Ectodermal cell (in vitro differentiated cells): ENCODE measurements around the gene ZMIZ1.

Experiments used
- H3K27ac ChIP-seq: 2 replicates; pipeline ENCODE4 v1.7.0; 2013; ENCODE audit warnings: mild to moderate bottlenecking, low read depth, low read length; ENCODE audit not compliant: insufficient read depth, poor library complexity, severe bottlenecking
- H3K27me3 ChIP-seq: 2 replicates; pipeline ENCODE4 v1.7.0; 2013; ENCODE audit warnings: mild to moderate bottlenecking, low read length; ENCODE audit not compliant: insufficient read depth, control insufficient read depth, poor library complexity, severe bottlenecking
- H3K36me3 ChIP-seq: one replicate; pipeline ENCODE4 v1.7.0; 2013; ENCODE audit warnings: low read length; ENCODE audit not compliant: control insufficient read depth, insufficient read depth
- H3K4me1 ChIP-seq: one replicate; pipeline ENCODE4 v1.7.0; 2013; ENCODE audit warnings: low read length; ENCODE audit not compliant: control insufficient read depth, insufficient read depth
- H3K4me3 ChIP-seq: 2 replicates; pipeline ENCODE4 v1.7.0; 2013; ENCODE audit warnings: low read depth, low read length, control low read depth; ENCODE audit not compliant: insufficient read depth
- H3K9me3 ChIP-seq: 2 replicates; pipeline ENCODE4 v1.7.0; 2013; ENCODE audit warnings: mild to moderate bottlenecking, low read length, moderate library complexity; ENCODE audit not compliant: control insufficient read depth
- WGBS, 2 experiments: methylation state at CpG; one replicate each; pipeline ENCODE4 v1.1.7; 2013; ENCODE audit warnings: missing lambda C conversion rate in 2 of 2; 5-methylcytosine and 5-hydroxymethylcytosine counted together

Gene ZMIZ1

DNA sequence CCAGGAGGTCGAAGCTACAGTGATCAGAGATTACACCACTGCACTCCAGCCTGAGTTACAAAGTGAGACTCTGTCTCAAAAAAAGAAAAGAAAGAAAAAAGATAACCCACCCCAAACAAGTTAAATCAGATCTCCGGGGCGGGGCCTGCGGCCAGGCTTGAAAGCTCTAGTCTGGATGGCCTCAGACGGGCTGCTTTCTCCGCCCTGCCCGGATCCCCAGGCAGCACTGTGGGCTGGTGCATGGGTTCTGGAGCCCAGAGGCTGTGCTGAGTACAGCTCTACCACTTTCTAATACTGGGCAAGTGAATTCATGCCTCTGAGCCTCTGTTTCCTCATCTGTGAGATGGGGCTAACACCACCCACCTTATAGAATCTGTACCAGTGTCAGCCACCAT, 83.7 kb downstream of the ZMIZ1 start:
- no peak overlapping the region for H3K27ac ChIP-seq
- H3K4me1 ChIP-seq: peaks cover 59% of the 10 kb centered on the region
- H3K27me3 ChIP-seq: no peaks in the 10 kb centered on the region
- H3K9me3 ChIP-seq: no peaks in the 10 kb centered on the region
- no peaks in the 10 kb centered on the region for H3K36me3 ChIP-seq
- H3K4me3 ChIP-seq: no peak overlapping the region
- 87 to 93% methylated on average over 7 of the region's 7 CpGs for WGBS, 2 experiments

DNA sequence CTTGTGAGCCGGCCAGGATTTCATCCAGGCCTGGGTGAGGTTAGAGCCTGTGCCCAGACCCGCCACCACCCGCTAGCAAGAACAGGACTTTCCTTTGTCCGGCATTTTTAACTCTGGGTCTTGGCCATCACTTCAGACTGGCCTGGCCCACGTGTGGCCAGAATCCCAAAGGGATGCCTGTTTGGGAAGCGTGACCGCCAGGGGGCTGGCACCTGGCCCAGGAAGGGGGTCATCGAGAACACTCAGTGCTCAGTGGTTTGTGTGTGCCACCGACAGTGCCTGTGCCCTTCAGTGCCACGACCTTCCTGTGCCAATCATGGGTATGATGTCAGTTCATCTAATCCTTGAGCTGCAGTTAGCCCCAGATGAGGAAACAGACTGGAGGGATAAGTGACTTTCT, 85.0 kb downstream of the ZMIZ1 start:
- H3K4me3 ChIP-seq: no peak overlapping the region
- H3K9me3 ChIP-seq: no peaks in the 10 kb centered on the region
- H3K27me3 ChIP-seq: no peaks in the 10 kb centered on the region
- H3K36me3 ChIP-seq: no peaks in the 10 kb centered on the region
- 94 to 96% methylated on average over 10 of the region's 10 CpGs for WGBS, 2 experiments
- H3K4me1 ChIP-seq: peaks cover 71% of the 10 kb centered on the region
- H3K27ac ChIP-seq: no peak overlapping the region

DNA sequence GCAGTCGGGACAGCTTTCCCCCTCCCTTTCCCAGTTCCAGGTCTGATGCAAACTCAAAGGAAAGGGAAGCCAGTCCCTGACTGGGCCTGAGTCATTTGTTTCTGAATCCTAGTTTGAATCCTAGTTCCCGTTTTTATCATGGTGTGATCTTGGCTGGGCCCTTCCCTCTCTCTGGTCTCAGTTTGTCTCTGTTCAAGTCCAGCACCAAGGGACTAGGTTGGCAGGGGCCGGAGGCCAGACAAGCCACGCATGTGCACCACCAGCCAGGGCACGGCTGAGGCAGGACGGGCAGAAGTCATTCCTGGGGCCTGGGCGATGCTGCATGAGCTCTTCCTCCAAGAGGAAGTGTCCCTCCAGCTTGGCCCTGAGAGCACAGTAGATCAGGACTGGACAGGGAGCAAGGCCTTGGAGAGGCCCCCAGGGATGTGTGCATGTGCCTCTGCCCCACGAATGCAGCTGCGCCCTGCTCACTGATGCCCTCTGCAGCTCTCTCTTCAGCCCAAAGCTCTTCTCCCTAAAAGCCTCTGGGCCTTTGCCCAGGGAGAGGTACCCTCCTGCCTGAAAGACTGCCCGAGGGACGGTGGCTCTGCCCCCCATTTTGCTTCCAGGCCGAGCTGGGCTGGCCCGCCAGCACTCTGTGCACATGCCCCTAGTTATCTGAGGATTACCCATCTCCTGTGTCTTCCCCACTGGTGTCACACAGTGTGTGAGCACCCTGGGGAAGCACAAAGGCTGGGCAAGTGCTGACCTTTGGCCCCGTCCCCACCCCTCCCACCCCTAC, 86.7 kb downstream of the ZMIZ1 start:
- H3K27ac ChIP-seq: no peak overlapping the region
- no peak overlapping the region for H3K4me3 ChIP-seq
- 85 to 89% methylated on average over 13 to 14 of the region's 14 CpGs for WGBS, 2 experiments
- no peaks in the 10 kb centered on the region for H3K9me3 ChIP-seq
- H3K27me3 ChIP-seq: no peaks in the 10 kb centered on the region
- peaks cover 73% of the 10 kb centered on the region for H3K4me1 ChIP-seq
- no peaks in the 10 kb centered on the region for H3K36me3 ChIP-seq

GRCh38 chr10:79156334-79157274, 87.8 kb downstream of the ZMIZ1 start:
- no peaks in the 10 kb centered on the region for H3K27me3 ChIP-seq
- no peaks in the 10 kb centered on the region for H3K36me3 ChIP-seq
- H3K27ac ChIP-seq: peak overlapping the region; percentile 75
- 80 to 82% methylated on average over 22 of the region's 22 CpGs for WGBS, 2 experiments
- no peaks in the 10 kb centered on the region for H3K9me3 ChIP-seq
- peaks cover 65% of the 10 kb centered on the region for H3K4me1 ChIP-seq
- no peak overlapping the region for H3K4me3 ChIP-seq

DNA sequence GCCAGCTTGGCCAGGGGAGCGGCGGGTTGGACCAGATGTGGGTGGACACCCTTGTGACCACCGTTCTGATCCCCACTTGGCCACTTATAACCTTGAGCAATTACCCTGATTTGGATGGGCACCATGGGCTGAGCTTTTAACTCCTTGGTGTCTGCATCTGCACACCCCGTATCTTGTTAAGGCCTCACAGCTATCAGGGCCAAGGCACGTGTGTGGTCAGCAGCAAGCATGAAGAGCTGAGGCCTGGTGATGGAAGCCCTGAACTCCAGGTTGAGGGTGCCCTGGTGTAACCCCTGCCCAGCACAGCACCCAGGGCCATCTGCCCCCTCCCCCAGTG, 89.2 kb downstream of the ZMIZ1 start:
- peaks cover 58% of the 10 kb centered on the region for H3K4me1 ChIP-seq
- 64 to 71% methylated on average over 5 of the region's 5 CpGs for WGBS, 2 experiments
- peak overlapping the region; percentile 75 for H3K27ac ChIP-seq
- no peaks in the 10 kb centered on the region for H3K36me3 ChIP-seq
- no peak overlapping the region for H3K4me3 ChIP-seq
- H3K27me3 ChIP-seq: no peaks in the 10 kb centered on the region
- no peaks in the 10 kb centered on the region for H3K9me3 ChIP-seq

DNA sequence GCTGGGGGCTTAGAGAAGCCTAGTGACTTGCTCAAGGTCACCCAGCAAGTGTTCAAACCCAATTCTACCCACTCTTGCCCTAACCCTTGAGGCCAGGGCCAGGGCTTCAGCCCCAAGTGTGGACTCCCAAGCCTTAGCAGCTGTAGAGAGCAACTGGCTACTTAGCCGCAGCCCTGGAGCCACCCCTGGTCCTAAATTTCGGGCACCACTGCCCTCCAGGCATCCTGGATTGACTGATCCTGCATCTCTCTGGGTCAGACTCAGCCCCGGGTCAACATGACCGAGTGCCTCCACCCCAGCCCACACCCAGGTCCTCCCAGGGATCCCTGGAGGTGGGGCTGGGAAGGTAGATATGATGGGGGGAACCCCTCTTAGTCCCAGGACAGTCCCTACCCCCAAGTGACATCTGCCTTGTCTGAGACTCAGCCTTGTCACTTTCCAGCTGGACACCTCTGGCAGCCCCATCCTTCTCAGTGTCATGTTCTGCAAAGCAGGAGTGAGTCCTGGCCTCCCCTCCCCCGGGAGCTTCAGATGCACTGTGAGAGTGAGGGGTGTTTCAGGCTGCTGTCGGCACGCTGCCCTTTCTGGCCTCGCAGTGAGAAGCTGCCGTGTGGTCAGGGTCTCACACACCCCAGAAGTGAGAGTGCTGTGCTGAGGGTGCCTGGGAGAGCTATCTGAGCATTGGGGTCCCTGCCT, 89.8 kb downstream of the ZMIZ1 start:
- H3K4me3 ChIP-seq: no peak overlapping the region
- no peak overlapping the region for H3K27ac ChIP-seq
- 63 to 67% methylated on average over 9 of the region's 9 CpGs for WGBS, 2 experiments
- peaks cover 58% of the 10 kb centered on the region for H3K4me1 ChIP-seq
- H3K9me3 ChIP-seq: no peaks in the 10 kb centered on the region
- H3K36me3 ChIP-seq: no peaks in the 10 kb centered on the region
- no peaks in the 10 kb centered on the region for H3K27me3 ChIP-seq

- Histone ChIP-seq H3K4me3 (no peak overlapping the region), H3K4me1 (peaks cover 58% of the 10 kb centered on the region), H3K36me3 (no peaks in the 10 kb centered on the region), H3K9me3 (no peaks in the 10 kb centered on the region), H3K27me3 (no peaks in the 10 kb centered on the region), H3K27ac (peak overlapping the region; percentile 20)
- 77% methylated on average over 18 of the region's 18 CpGs for WGBS, 2 experiments
Measured at GRCh38 chr10:79159141-79159651, 90.4 kb downstream of the ZMIZ1 start.

- Histone ChIP-seq H3K9me3 (no peaks in the 10 kb centered on the region), H3K27me3 (no peaks in the 10 kb centered on the region), H3K4me3 (no peak overlapping the region), H3K4me1 (peaks cover 59% of the 10 kb centered on the region), H3K27ac (no peak overlapping the region), H3K36me3 (no peaks in the 10 kb centered on the region)
- WGBS, 2 experiments: 85 to 86% methylated on average over 15 of the region's 15 CpGs
Measured at GRCh38 chr10:79159785-79160184, 91.0 kb downstream of the ZMIZ1 start.

DNA sequence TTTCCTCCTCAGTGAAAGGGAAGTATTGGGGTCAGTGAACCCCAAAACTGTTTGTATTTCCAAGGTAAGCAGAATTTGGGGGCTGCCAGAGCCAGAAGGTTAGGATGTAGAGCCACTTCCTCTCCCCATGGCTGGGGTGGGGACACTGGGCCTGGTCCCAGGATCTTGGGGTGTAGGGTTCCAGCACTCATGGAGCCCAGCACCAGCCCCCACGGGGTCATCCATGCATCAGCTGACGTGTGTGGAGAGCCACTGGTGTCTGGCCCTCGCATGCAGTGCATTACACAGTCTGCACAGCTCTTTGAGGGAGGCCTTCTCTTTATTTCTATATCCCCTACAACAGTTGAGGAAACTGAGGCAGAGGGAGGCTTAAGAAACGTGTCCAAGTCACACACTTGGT, 91.4 kb downstream of the ZMIZ1 start:
- no peaks in the 10 kb centered on the region for H3K36me3 ChIP-seq
- H3K4me3 ChIP-seq: no peak overlapping the region
- no peaks in the 10 kb centered on the region for H3K9me3 ChIP-seq
- H3K27ac ChIP-seq: no peak overlapping the region
- no peaks in the 10 kb centered on the region for H3K27me3 ChIP-seq
- peaks cover 60% of the 10 kb centered on the region for H3K4me1 ChIP-seq
- 96 to 97% methylated on average over 4 of the region's 4 CpGs for WGBS, 2 experiments

GRCh38 chr10:79161557-79161956, 92.8 kb downstream of the ZMIZ1 start:
- no peaks in the 10 kb centered on the region for H3K27me3 ChIP-seq
- 76 to 77% methylated on average over 5 of the region's 5 CpGs for WGBS, 2 experiments

More at GRCh38 chr10:79161557-79161956, 92.8 kb downstream of the ZMIZ1 start:
- H3K4me1 ChIP-seq: peaks cover 51% of the 10 kb centered on the region
- no peaks in the 10 kb centered on the region for H3K36me3 ChIP-seq
- no peak overlapping the region for H3K4me3 ChIP-seq
- no peaks in the 10 kb centered on the region for H3K9me3 ChIP-seq
- H3K27ac ChIP-seq: no peak overlapping the region
